Endodermal cell (in vitro differentiated cells): ENCODE results near the gene BBX. TPM values are rescaled to one million over a fixed set of nuclear protein-coding genes. Genes with fewer than 3 reads are reported as not detected.

Experiments
- DNase-seq: peaks from one replicate; pipeline ENCODE4 v3.0.0-alpha.2; 2017
- H3K27ac ChIP-seq: 2 replicates; pipeline ENCODE4 v1.5.1; 2013; ENCODE audit warnings: mild to moderate bottlenecking, low read depth, low read length, moderate library complexity
- H3K27me3 ChIP-seq: 2 replicates; pipeline ENCODE4 v1.6.1; 2013; ENCODE audit warnings: mild to moderate bottlenecking, low read length, moderate library complexity; ENCODE audit not compliant: insufficient read depth, control insufficient read depth, poor library complexity, severe bottlenecking
- H3K36me3 ChIP-seq: 2 replicates; pipeline ENCODE4 v1.7.0; 2013; ENCODE audit warnings: mild to moderate bottlenecking, low read length, moderate library complexity; ENCODE audit not compliant: control insufficient read depth, insufficient read depth
- H3K4me1 ChIP-seq: one replicate; pipeline ENCODE4 v1.7.0; 2013; ENCODE audit warnings: low read length; ENCODE audit not compliant: control insufficient read depth, insufficient read depth
- H3K4me3 ChIP-seq: 2 replicates; pipeline ENCODE4 v1.5.1; 2013; ENCODE audit warnings: mild to moderate bottlenecking, low read length, moderate library complexity
- H3K9ac ChIP-seq: 2 replicates; pipeline ENCODE4 v1.6.1; 2013; ENCODE audit warnings: mild to moderate bottlenecking, low read length, moderate library complexity; ENCODE audit not compliant: poor library complexity, severe bottlenecking; ENCODE audit errors: extremely low read depth
- H3K9me3 ChIP-seq: 2 replicates; pipeline ENCODE4 v1.6.1; 2013; ENCODE audit warnings: mild to moderate bottlenecking, low read length, moderate library complexity; ENCODE audit not compliant: control insufficient read depth
- H3K27ac Mint-ChIP-seq: 2 replicates; pipeline ENCODE4 v1.8.0; 2020; ENCODE audit warnings: mixed read lengths
- H3K27me3 Mint-ChIP-seq: 2 replicates; pipeline ENCODE4 v1.8.0; 2021; ENCODE audit warnings: mild to moderate bottlenecking, mixed read lengths; ENCODE audit not compliant: insufficient read depth
- H3K36me3 Mint-ChIP-seq: 2 replicates; pipeline ENCODE4 v1.8.0; 2020; ENCODE audit warnings: low read depth, mixed read lengths
- H3K4me1 Mint-ChIP-seq: 2 replicates; pipeline ENCODE4 v1.8.0; 2020; ENCODE audit warnings: mixed read lengths
- H3K4me3 Mint-ChIP-seq: 2 replicates; pipeline ENCODE4 v1.8.0; 2020; ENCODE audit warnings: mild to moderate bottlenecking, moderate library complexity, mixed read lengths
- H3K9me3 Mint-ChIP-seq: 2 replicates; pipeline ENCODE4 v1.8.0; 2020; ENCODE audit warnings: mild to moderate bottlenecking, mixed read lengths
- CTCF ChIP-seq: fragments of 200-600 bp; sonication (generic); conservative IDR thresholded peaks from 2 replicates; pipeline ENCODE4 v1.5.0; 2021; ENCODE audit warnings: antibody characterized with exemption, mild to moderate bottlenecking
- WGBS, 2 experiments: methylation state at CpG; one replicate each; pipeline versions ENCODE4 v1.1.5 to v1.1.7; 2013; ENCODE audit warnings: missing lambda C conversion rate in 2 of 2, mixed read lengths in 1 of 2; ENCODE audit not compliant: insufficient coverage in 1 of 2, insufficient read length in 1 of 2; 5-methylcytosine and 5-hydroxymethylcytosine counted together
- total RNA-seq, 2 donors: library from RNA; stranded (reverse); fragmentation: NEBNext Ultra II Directional in 1 of 2; extraction: Animal tissue kit (Norgen Biotek cat#: 25700) in 1 of 2; gene quantifications; 2 replicates in 1 of 2; 3 replicates in 1 of 2; pipeline ENCODE4 v1.2.1, GENCODE V29; 2021

BBX gene
- total RNA-seq, 2 donors from 2014 or later = 34.2 to 41.2 TPM

GRCh38 chr3:107781253-107781652 lies 258.5 kb downstream of the BBX start:
- no peaks in the 10 kb centered on the region for H3K27me3 ChIP-seq
- Mint-ChIP-seq H3K36me3 (peaks cover 22% of the 10 kb centered on the region), H3K9me3 (no peaks in the 10 kb centered on the region), H3K27me3 (no peaks in the 10 kb centered on the region), H3K4me1 (peaks cover 1% of the 10 kb centered on the region), H3K27ac (no peak overlapping the region), H3K4me3 (no peak overlapping the region)
- H3K36me3 ChIP-seq = peaks cover 62% of the 10 kb centered on the region
- TF ChIP-seq CTCF = no peak
- H3K9ac ChIP-seq = no peak overlapping the region
- H3K4me1 ChIP-seq = no peaks in the 10 kb centered on the region
- no peaks in the 10 kb centered on the region for H3K9me3 ChIP-seq
- no peak overlapping the region for H3K27ac ChIP-seq
- 100% methylated on average over 1 of the region's 1 CpG for WGBS, 2 experiments
- H3K4me3 ChIP-seq = no peak overlapping the region
- DNase-seq = no peak

GRCh38 chr3:107782054-107782453 lies 259.3 kb downstream of the BBX start:
- H3K27ac Mint-ChIP-seq = no peak overlapping the region
- H3K4me1 ChIP-seq = no peaks in the 10 kb centered on the region
- H3K27me3 Mint-ChIP-seq = no peaks in the 10 kb centered on the region
- H3K4me1 Mint-ChIP-seq = peaks cover 1% of the 10 kb centered on the region
- no peaks in the 10 kb centered on the region for H3K9me3 ChIP-seq
- no peak for TF ChIP-seq CTCF
- peaks cover 22% of the 10 kb centered on the region for H3K36me3 Mint-ChIP-seq
- H3K9ac ChIP-seq = no peak overlapping the region
- no peak for DNase-seq
- WGBS, 2 experiments = 95 to 96% methylated on average over 2 of the region's 2 CpGs
- peaks cover 60% of the 10 kb centered on the region for H3K36me3 ChIP-seq
- H3K4me3 ChIP-seq = no peak overlapping the region
- no peaks in the 10 kb centered on the region for H3K27me3 ChIP-seq
- H3K4me3 Mint-ChIP-seq = no peak overlapping the region
- H3K27ac ChIP-seq = no peak overlapping the region
- H3K9me3 Mint-ChIP-seq = no peaks in the 10 kb centered on the region

- Histone ChIP-seq H3K4me1 (no peaks in the 10 kb centered on the region), H3K27ac (no peak overlapping the region), H3K27me3 (no peaks in the 10 kb centered on the region), H3K36me3 (peaks cover 39% of the 10 kb centered on the region), H3K9me3 (no peaks in the 10 kb centered on the region), H3K4me3 (no peak overlapping the region), H3K9ac (no peak overlapping the region)
- no peak for TF ChIP-seq CTCF
- Mint-ChIP-seq H3K27ac (no peak overlapping the region), H3K4me3 (no peak overlapping the region), H3K27me3 (no peaks in the 10 kb centered on the region), H3K36me3 (peaks cover 11% of the 10 kb centered on the region), H3K4me1 (no peaks in the 10 kb centered on the region), H3K9me3 (no peaks in the 10 kb centered on the region)
- 83 to 89% methylated on average over 1 to 6 of the region's 6 CpGs for WGBS, 2 experiments
- no peak for DNase-seq
Observed at GRCh38 chr3:107790612-107791011, 267.9 kb downstream of the BBX start.
